ENCODE data around the gene UGT2B7. TPM values are rescaled to one million over a fixed set of nuclear protein-coding genes. Genes with fewer than 3 reads are reported as not detected.

UGT2B7 gene
- total RNA-seq, 4 donors from 2014 or later, result not detected

GRCh38 chr4:69154021-69154420 is 57.7 kb downstream of the UGT2B7 start:
- WGBS, result 82% methylated on average over 4 of the region's 4 CpGs

GRCh38 chr4:69156913-69157312 is 60.6 kb downstream of the UGT2B7 start:
- WGBS, result 84% methylated on average over 2 of the region's 2 CpGs
- Histone ChIP-seq H3K27me3 (no peaks in the 10 kb centered on the region), H3K36me3 (no peaks in the 10 kb centered on the region), H3K4me1 (no peaks in the 10 kb centered on the region), H3K27ac (replicated peaks in 1 of 4) (no peak overlapping the region), H3K4me3 (no peak overlapping the region), H3K9me3 (no peaks in the 10 kb centered on the region)
- TF ChIP-seq, protein P1, sequence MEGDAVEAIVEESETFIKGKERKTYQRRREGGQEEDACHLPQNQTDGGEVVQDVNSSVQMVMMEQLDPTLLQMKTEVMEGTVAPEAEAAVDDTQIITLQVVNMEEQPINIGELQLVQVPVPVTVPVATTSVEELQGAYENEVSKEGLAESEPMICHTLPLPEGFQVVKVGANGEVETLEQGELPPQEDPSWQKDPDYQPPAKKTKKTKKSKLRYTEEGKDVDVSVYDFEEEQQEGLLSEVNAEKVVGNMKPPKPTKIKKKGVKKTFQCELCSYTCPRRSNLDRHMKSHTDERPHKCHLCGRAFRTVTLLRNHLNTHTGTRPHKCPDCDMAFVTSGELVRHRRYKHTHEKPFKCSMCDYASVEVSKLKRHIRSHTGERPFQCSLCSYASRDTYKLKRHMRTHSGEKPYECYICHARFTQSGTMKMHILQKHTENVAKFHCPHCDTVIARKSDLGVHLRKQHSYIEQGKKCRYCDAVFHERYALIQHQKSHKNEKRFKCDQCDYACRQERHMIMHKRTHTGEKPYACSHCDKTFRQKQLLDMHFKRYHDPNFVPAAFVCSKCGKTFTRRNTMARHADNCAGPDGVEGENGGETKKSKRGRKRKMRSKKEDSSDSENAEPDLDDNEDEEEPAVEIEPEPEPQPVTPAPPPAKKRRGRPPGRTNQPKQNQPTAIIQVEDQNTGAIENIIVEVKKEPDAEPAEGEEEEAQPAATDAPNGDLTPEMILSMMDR (IDR thresholded peaks at IDR 0.05), result no peak
- no peak for TF ChIP-seq POLR2AphosphoS5 (IDR thresholded peaks at IDR 0.05)
- no peak for DNase-seq (ENCODE audit: extremely low spot score)
- intact Hi-C loops (cut with DNase I), result no loop called here

More at GRCh38 chr4:69154021-69154420, 57.7 kb downstream of the UGT2B7 start:
- DNase-seq (ENCODE audit: extremely low spot score), result no peak
- Histone ChIP-seq H3K27me3 (no peaks in the 10 kb centered on the region), H3K27ac (replicated peaks in 1 of 4) (no peak overlapping the region), H3K36me3 (no peaks in the 10 kb centered on the region), H3K4me3 (no peak overlapping the region), H3K4me1 (no peaks in the 10 kb centered on the region), H3K9me3 (no peaks in the 10 kb centered on the region)
- TF ChIP-seq POLR2A (IDR thresholded peaks at IDR 0.05; ENCODE audit: low read depth) (no peak), POLR2AphosphoS5 (IDR thresholded peaks at IDR 0.05) (no peak), EP300 (IDR thresholded peaks at IDR 0.05) (no peak)
- TF ChIP-seq, protein P1 (IDR thresholded peaks at IDR 0.05), result no peak
- intact Hi-C loops (cut with DNase I), result no loop called here

Other genes with a start within 250 kb of the UGT2B7 start
- gene UGT2A3, start 144.7 kb upstream of the UGT2B7 start, total RNA-seq, result not detected
- not detected for gene UGT2B11, start 118.3 kb downstream of the UGT2B7 start, total RNA-seq
- not detected for gene UGT2B28, start 184.0 kb downstream of the UGT2B7 start, total RNA-seq

All from esophagus muscularis mucosa (tissue), 4 donors.